Thyroid gland (tissue), 4 donors: ENCODE data around the gene SEMA6A.

Experiments used
- CTCF ChIP-seq, 6 experiments: fragments of 200-600 bp in 3 of 6; fragments of 450-650 bp in 3 of 6; sonication (generic) in 3 of 6; IDR thresholded peaks; one replicate each; pipeline ENCODE4 v1.5.1; 2016 to 2019; ENCODE audit warnings: antibody characterized with exemption in 6 of 6, mild to moderate bottlenecking in 2 of 6, inconsistent platforms in 1 of 6, moderate library complexity in 1 of 6
- POLR2A ChIP-seq, 2 donors: fragments of 450-650 bp; IDR thresholded peaks; one replicate each; pipeline ENCODE4 v1.6.1; 2017; ENCODE audit warnings: antibody characterized with exemption in 2 of 2, mild to moderate bottlenecking in 2 of 2, moderate library complexity in 1 of 2

- no peak for TF ChIP-seq POLR2A (IDR thresholded peaks at IDR 0.05)
- TF ChIP-seq CTCF (IDR thresholded peaks at IDR 0.05): no peak
Measured at GRCh38 chr5:116539222-116539621, 35.4 kb downstream of the SEMA6A start.
